Stimulated activated naive CD8-positive, alpha-beta T cell treated with anti-CD3 and anti-CD28 coated beads, Interleukin-15, amount 100 ng/mL, for 72 hours (primary cell): Measurements from ENCODE around the gene C1orf115.
A peak's percentile ranks its signal among the peaks of the same experiment; 100 is the strongest.

Experiments used
- ATAC-seq: fragments of 150-1000 bp; cut with Tn5 transposase; 2 replicates; pipeline ENCODE4 v1.10.0; 2021; ENCODE audit warnings: mild to moderate bottlenecking, moderate library complexity
- DNase-seq, 2 donors: peaks; one replicate each; pipeline ENCODE4 v3.0.0; 2021 to 2022
- H3K27ac Mint-ChIP-seq, 2 donors: one replicate each; pipeline ENCODE4 v1.8.0; 2022; ENCODE audit warnings: mild to moderate bottlenecking in 2 of 2, mixed read lengths in 2 of 2, moderate library complexity in 2 of 2
- H3K27me3 Mint-ChIP-seq: one replicate; pipeline ENCODE4 v1.8.0; 2022; ENCODE audit warnings: mixed read lengths
- H3K4me1 Mint-ChIP-seq: one replicate; pipeline ENCODE4 v1.8.0; 2022; ENCODE audit warnings: mild to moderate bottlenecking, mixed read lengths
- H3K4me3 Mint-ChIP-seq, 2 donors: one replicate each; pipeline ENCODE4 v1.8.0; 2022; ENCODE audit warnings: mild to moderate bottlenecking in 2 of 2, mixed read lengths in 2 of 2, moderate library complexity in 1 of 2
- H3K9me3 Mint-ChIP-seq, 2 donors: one replicate each; pipeline ENCODE4 v1.8.0; 2022; ENCODE audit warnings: mixed read lengths in 2 of 2

Gene C1orf115

DNA sequence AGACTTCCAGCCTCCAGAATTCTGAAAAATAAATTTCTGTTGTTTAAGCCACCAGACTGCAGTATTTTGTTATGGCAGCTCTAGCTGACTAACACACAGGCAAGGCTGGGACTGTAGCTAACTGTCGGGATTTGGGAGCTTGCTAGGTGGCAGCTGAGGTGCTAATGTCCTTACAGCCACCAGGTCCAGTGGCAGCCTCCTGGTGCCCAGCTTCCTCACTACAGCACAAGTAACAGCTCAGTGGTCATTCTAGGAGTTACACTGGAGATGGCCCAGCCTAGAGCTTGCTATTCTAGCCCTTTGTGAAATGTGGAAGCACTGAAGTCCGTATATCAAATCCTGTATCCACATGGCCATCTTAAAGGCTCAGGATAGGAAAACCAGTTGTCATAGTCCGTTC lies 4.3 kb upstream of the C1orf115 start:
- Mint-ChIP-seq H3K4me1 (peaks cover 10% of the 10 kb centered on the region), H3K9me3 (no peaks in the 10 kb centered on the region), H3K4me3 (no peak overlapping the region), H3K27ac (no peak overlapping the region), H3K27me3 (peaks cover 12% of the 10 kb centered on the region)
- ATAC-seq (no peak), DNase-seq (no peak)

DNA sequence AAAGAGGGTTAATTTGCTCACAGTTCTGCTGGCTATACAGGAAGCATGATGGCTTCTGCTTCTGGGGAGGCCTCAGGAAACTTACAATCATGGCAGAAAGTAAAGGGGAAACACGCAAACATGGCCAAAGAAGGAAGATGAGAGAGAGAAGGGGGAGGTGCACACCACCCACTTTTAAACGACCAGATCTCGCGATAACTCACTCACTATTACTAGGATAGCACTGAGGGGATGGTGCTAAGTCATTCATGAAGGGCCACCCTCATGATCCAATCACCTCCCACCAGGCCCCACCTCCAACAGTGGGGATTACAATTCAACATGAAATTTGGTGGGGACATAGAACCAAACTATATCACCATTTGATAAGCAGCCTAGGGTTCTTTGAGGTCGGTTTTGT lies 2.4 kb upstream of the C1orf115 start:
- peaks cover 10% of the 10 kb centered on the region for H3K4me1 Mint-ChIP-seq
- no peak overlapping the region for H3K4me3 Mint-ChIP-seq
- ATAC-seq (no peak), DNase-seq (no peak)
- H3K27ac Mint-ChIP-seq: no peak overlapping the region
- H3K9me3 Mint-ChIP-seq: no peaks in the 10 kb centered on the region
- H3K27me3 Mint-ChIP-seq: peaks cover 26% of the 10 kb centered on the region

- no peaks in the 10 kb centered on the region for H3K9me3 Mint-ChIP-seq
- no peak for ATAC-seq
- H3K4me1 Mint-ChIP-seq: peaks cover 10% of the 10 kb centered on the region
- peak overlapping the region; percentile 87 to 90 for H3K4me3 Mint-ChIP-seq
- H3K27me3 Mint-ChIP-seq: peaks cover 30% of the 10 kb centered on the region
- no peak overlapping the region for H3K27ac Mint-ChIP-seq
- no peak for DNase-seq
These were observed 497 bp upstream of the C1orf115 start for GRCh38 chr1:220689666-220690065.

- no peak overlapping the region for H3K27ac Mint-ChIP-seq
- ATAC-seq: no peak
- no peak for DNase-seq
- no peaks in the 10 kb centered on the region for H3K9me3 Mint-ChIP-seq
- H3K4me3 Mint-ChIP-seq: peak overlapping the region in 1 of 2 donors; percentile 17
- H3K27me3 Mint-ChIP-seq: peaks cover 30% of the 10 kb centered on the region
- peaks cover 10% of the 10 kb centered on the region for H3K4me1 Mint-ChIP-seq
These were observed 1.0 kb downstream of the C1orf115 start for GRCh38 chr1:220691053-220691684.

- H3K4me3 Mint-ChIP-seq: no peak overlapping the region
- H3K27ac Mint-ChIP-seq: no peak overlapping the region
- no peaks in the 10 kb centered on the region for H3K9me3 Mint-ChIP-seq
- ATAC-seq: no peak
- DNase-seq: no peak
- peaks cover 10% of the 10 kb centered on the region for H3K4me1 Mint-ChIP-seq
- H3K27me3 Mint-ChIP-seq: peaks cover 30% of the 10 kb centered on the region
These were observed 2.5 kb downstream of the C1orf115 start for GRCh38 chr1:220692436-220693228.

- H3K4me3 Mint-ChIP-seq: no peak overlapping the region
- ATAC-seq: no peak
- peaks cover 24% of the 10 kb centered on the region for H3K27me3 Mint-ChIP-seq
- no peak overlapping the region for H3K27ac Mint-ChIP-seq
- H3K9me3 Mint-ChIP-seq: no peaks in the 10 kb centered on the region
- no peak for DNase-seq
- H3K4me1 Mint-ChIP-seq: peaks cover 5% of the 10 kb centered on the region
These were observed 4.8 kb downstream of the C1orf115 start for GRCh38 chr1:220694866-220695382.

GRCh38 chr1:220695426-220695825 lies 5.3 kb downstream of the C1orf115 start:
- ATAC-seq (no peak), DNase-seq (no peak)
- no peaks in the 10 kb centered on the region for H3K9me3 Mint-ChIP-seq
- peaks cover 19% of the 10 kb centered on the region for H3K27me3 Mint-ChIP-seq
- no peak overlapping the region for H3K27ac Mint-ChIP-seq
- H3K4me1 Mint-ChIP-seq: peaks cover under 1% of the 10 kb centered on the region
- no peak overlapping the region for H3K4me3 Mint-ChIP-seq

DNA sequence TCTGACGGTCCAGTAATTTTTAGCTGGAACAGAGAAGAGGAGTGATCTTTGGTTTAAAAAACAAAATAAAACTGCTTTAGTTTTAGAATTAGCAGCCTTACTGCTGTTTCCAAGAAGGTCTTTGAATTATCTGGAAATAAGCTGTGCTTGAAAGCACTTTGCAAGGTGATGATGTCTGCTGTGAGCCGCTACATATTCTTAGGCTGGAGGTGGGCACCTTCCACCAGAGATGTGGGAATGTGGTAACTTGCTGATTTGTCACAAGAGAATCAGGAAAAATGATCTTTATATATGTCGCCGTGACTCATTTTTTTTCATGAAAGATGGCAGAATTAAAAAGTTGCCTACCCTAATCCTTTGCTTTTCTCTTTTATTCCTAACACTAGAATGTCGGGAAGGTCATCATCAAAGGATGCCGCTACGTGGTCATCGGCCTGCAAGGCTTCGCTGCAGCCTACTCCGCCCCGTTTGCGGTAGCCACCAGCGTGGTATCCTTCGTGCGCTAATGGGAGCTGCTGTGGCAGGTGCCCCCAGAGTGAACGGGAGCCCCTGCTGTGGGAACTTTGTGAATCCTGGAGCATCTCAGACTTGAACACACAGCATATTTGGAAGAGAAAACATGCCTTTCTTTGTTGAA lies 6.2 kb downstream of the C1orf115 start:
- peaks cover 18% of the 10 kb centered on the region for H3K27me3 Mint-ChIP-seq
- H3K4me1 Mint-ChIP-seq: no peaks in the 10 kb centered on the region
- no peak overlapping the region for H3K4me3 Mint-ChIP-seq
- no peak overlapping the region for H3K27ac Mint-ChIP-seq
- DNase-seq: no peak
- no peaks in the 10 kb centered on the region for H3K9me3 Mint-ChIP-seq
- ATAC-seq: no peak

DNA sequence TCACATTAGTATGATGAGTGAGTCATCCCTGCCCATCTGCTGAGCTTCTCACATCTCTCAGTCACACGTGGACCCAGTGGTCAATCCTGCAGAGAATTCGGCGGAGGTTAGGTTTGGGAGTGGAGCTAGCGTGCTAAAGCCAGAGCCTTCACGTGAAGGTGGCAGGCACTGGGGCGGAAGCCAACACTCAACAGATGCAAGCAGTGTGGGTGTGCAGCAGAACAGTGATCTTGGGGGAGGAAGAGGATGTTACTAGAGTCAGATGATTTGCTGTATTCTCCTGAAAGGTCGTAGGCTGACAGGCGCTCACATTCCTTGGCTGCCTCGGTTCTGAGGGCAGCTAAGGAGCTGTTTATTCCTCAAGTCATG lies 6.7 kb downstream of the C1orf115 start:
- Mint-ChIP-seq H3K4me1 (peaks cover under 1% of the 10 kb centered on the region), H3K27ac (no peak overlapping the region), H3K9me3 (no peaks in the 10 kb centered on the region), H3K4me3 (no peak overlapping the region), H3K27me3 (peaks cover 13% of the 10 kb centered on the region)
- ATAC-seq (no peak), DNase-seq (no peak)

GRCh38 chr1:220697326-220697725 lies 7.2 kb downstream of the C1orf115 start:
- Mint-ChIP-seq H3K4me1 (peaks cover 5% of the 10 kb centered on the region), H3K4me3 (no peak overlapping the region)

GRCh38 chr1:220698607-220699016 lies 8.4 kb downstream of the C1orf115 start:
- peaks cover 6% of the 10 kb centered on the region for H3K4me1 Mint-ChIP-seq
- H3K4me3 Mint-ChIP-seq: no peak overlapping the region
- no peak for ATAC-seq
- peak overlapping the region in 1 of 2 donors; percentile 31 for H3K27ac Mint-ChIP-seq
- no peak for DNase-seq
- no peaks in the 10 kb centered on the region for H3K9me3 Mint-ChIP-seq
- H3K27me3 Mint-ChIP-seq: peaks cover 16% of the 10 kb centered on the region

More at GRCh38 chr1:220697326-220697725, 7.2 kb downstream of the C1orf115 start:
- Mint-ChIP-seq H3K9me3 (no peaks in the 10 kb centered on the region), H3K27me3 (peaks cover 12% of the 10 kb centered on the region), H3K27ac (peak overlapping the region in 1 of 2 donors; percentile 9)
- ATAC-seq (no peak), DNase-seq (no peak)

GRCh38 chr1:220699044-220699443 lies 8.9 kb downstream of the C1orf115 start:
- H3K27me3 Mint-ChIP-seq: peaks cover 20% of the 10 kb centered on the region
- no peak overlapping the region for H3K4me3 Mint-ChIP-seq
- ATAC-seq (no peak), DNase-seq (no peak)
- peaks cover 6% of the 10 kb centered on the region for H3K4me1 Mint-ChIP-seq
- no peaks in the 10 kb centered on the region for H3K9me3 Mint-ChIP-seq
- H3K27ac Mint-ChIP-seq: no peak overlapping the region

GRCh38 chr1:220700556-220701179 lies 10.5 kb downstream of the C1orf115 start:
- H3K9me3 Mint-ChIP-seq: no peaks in the 10 kb centered on the region
- H3K4me3 Mint-ChIP-seq: no peak overlapping the region

GRCh38 chr1:220701974-220702373 lies 11.8 kb downstream of the C1orf115 start:
- Mint-ChIP-seq H3K4me1 (peaks cover 6% of the 10 kb centered on the region), H3K4me3 (no peak overlapping the region), H3K27ac (no peak overlapping the region), H3K9me3 (no peaks in the 10 kb centered on the region), H3K27me3 (peaks cover 20% of the 10 kb centered on the region)
- ATAC-seq: peak; percentile 69
- peak in 1 of 2 donors; percentile 16 for DNase-seq

More at GRCh38 chr1:220700556-220701179, 10.5 kb downstream of the C1orf115 start:
- ATAC-seq (no peak), DNase-seq (no peak)
- peaks cover 6% of the 10 kb centered on the region for H3K4me1 Mint-ChIP-seq
- peaks cover 20% of the 10 kb centered on the region for H3K27me3 Mint-ChIP-seq
- H3K27ac Mint-ChIP-seq: no peak overlapping the region

GRCh38 chr1:220702733-220703270 lies 12.6 kb downstream of the C1orf115 start:
- no peaks in the 10 kb centered on the region for H3K9me3 Mint-ChIP-seq
- H3K4me1 Mint-ChIP-seq: peaks cover 6% of the 10 kb centered on the region
- H3K4me3 Mint-ChIP-seq: no peak overlapping the region
- H3K27me3 Mint-ChIP-seq: peaks cover 20% of the 10 kb centered on the region
- no peak overlapping the region for H3K27ac Mint-ChIP-seq
- DNase-seq: no peak
- no peak for ATAC-seq
